ENCODE results near the gene RET.

DNA sequence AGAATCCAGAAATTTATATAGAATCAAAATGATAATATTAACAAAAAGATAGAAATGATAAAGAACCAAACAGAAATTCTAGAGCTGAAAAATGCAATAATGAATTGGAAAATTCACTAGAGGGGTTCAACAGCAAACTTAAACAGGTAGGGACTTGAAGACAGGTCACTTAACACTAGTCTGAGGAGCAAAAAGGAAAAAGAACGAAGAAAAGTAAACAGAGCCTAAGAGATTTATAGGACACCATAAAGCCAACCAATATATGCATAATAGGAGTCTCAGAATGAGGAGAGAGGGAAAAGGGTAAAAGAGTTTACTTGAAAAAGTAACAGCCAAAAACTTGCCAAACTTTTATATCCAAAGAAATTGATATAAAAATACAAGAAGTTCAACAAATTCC, 44.3 kb upstream of the RET start:
- TF ChIP-seq MAFK (IDR thresholded peaks at IDR 0.05; ENCODE audit: low read depth, low read length) (no peak), POLR2AphosphoS5 (IDR thresholded peaks at IDR 0.05; ENCODE audit: low read depth, low read length) (no peak), EZH2 (IDR thresholded peaks at IDR 0.05; ENCODE audit: low read depth, low read length, severe bottlenecking) (no peak), RAD21 (IDR thresholded peaks at IDR 0.05 in 1 of 2, conservative IDR thresholded peaks at IDR 0.05 in 1 of 2; ENCODE audit: low read depth in 2 of 2, low read length in 2 of 2) (no peak)
- TF ChIP-seq, protein P1, sequence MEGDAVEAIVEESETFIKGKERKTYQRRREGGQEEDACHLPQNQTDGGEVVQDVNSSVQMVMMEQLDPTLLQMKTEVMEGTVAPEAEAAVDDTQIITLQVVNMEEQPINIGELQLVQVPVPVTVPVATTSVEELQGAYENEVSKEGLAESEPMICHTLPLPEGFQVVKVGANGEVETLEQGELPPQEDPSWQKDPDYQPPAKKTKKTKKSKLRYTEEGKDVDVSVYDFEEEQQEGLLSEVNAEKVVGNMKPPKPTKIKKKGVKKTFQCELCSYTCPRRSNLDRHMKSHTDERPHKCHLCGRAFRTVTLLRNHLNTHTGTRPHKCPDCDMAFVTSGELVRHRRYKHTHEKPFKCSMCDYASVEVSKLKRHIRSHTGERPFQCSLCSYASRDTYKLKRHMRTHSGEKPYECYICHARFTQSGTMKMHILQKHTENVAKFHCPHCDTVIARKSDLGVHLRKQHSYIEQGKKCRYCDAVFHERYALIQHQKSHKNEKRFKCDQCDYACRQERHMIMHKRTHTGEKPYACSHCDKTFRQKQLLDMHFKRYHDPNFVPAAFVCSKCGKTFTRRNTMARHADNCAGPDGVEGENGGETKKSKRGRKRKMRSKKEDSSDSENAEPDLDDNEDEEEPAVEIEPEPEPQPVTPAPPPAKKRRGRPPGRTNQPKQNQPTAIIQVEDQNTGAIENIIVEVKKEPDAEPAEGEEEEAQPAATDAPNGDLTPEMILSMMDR (IDR thresholded peaks at IDR 0.05; ENCODE audit: control extremely low read depth in 1 of 3, insufficient read depth in 1 of 3, low read depth in 1 of 3, low read length in 3 of 3), result no peak

Measured in H1 (cell line).